ENCODE results near the gene TYK2. TPM values are rescaled to one million over a fixed set of nuclear protein-coding genes. Genes with fewer than 3 reads are reported as not detected.

The TYK2 gene
- total RNA-seq, 1 experiment from 2014 or later = 104 TPM

- Histone ChIP-seq H3K27ac (ENCODE audit: low read length) (no peak overlapping the region), H3K27me3 (ENCODE audit: control insufficient read depth, insufficient read depth, low read length) (no peaks in the 10 kb centered on the region), H3K4me1 (ENCODE audit: control insufficient read depth, insufficient read depth, low read length) (peaks cover under 1% of the 10 kb centered on the region; the same call in 1 of the 2 replicates), H3K36me3 (ENCODE audit: control insufficient read depth, insufficient read depth, low read length) (no peaks in the 10 kb centered on the region; the same call in 1 of the 2 replicates), H3K9me3 (ENCODE audit: control insufficient read depth, insufficient read depth, low read depth, low read length) (no peaks in the 10 kb centered on the region), H3K4me3 (ENCODE audit: low read depth in 2 of 2, low read length in 2 of 2) (no peak overlapping the region)
- no TSS peak for BruUV-seq (replicated peaks)
- intact Hi-C loops (cut with micrococcal nuclease; ENCODE audit: unreplicated experiment) (no loop called here), in situ Hi-C loops (cut with HindIII; ENCODE audit: low pct_unique_long_range_greater_than_20kb, low sequenced_read_pairs) (no loop called here)
- CTCF ChIA-PET = interaction anchor here (0.6 kb wide), 1 partner anchor 68 kb away, joined by 12 read pairs; no protein-coding TSS in a partner anchor
- TF ChIP-seq POLR2AphosphoS5 (IDR thresholded peaks at IDR 0.05; ENCODE audit: low read depth, low read length) (no peak), TCF7L2 (IDR thresholded peaks at IDR 0.05; ENCODE audit: low read depth, low read length) (no peak), REST (IDR thresholded peaks at IDR 0.05; ENCODE audit: insufficient read depth in 1 of 2, low read depth in 2 of 2, low read length in 1 of 2) (no peak), CTCF (IDR thresholded peaks at IDR 0.05) (no peak)
- POLR2A ChIA-PET = interaction anchor here (0.6 kb wide), 1 partner anchor 10 kb away, joined by 3 read pairs; no protein-coding TSS in a partner anchor
- DNase-seq (ENCODE audit: low read depth, low spot score) (no peak), ATAC-seq (no peak)
Observed at GRCh38 chr19:10321417-10321797, 59.0 kb downstream of the TYK2 start.

- no peak for DNase-seq (ENCODE audit: low read depth, low spot score)
- no peaks in the 10 kb centered on the region; the same call in 1 of the 2 replicates for H3K36me3 ChIP-seq (ENCODE audit: control insufficient read depth, insufficient read depth, low read length)
- no peaks in the 10 kb centered on the region for H3K27me3 ChIP-seq (ENCODE audit: control insufficient read depth, insufficient read depth, low read length)
- ChIA-PET CTCF (no interaction called here), POLR2A (interaction anchor here (0.6 kb wide), 1 partner anchor 9 kb away, joined by 3 read pairs; no protein-coding TSS in a partner anchor)
- H3K4me3 ChIP-seq (ENCODE audit: low read depth in 2 of 2, low read length in 2 of 2) = no peak overlapping the region
- in situ Hi-C loops (cut with HindIII; ENCODE audit: low pct_unique_long_range_greater_than_20kb, low sequenced_read_pairs) = no loop called here
- no peaks in the 10 kb centered on the region for H3K9me3 ChIP-seq (ENCODE audit: control insufficient read depth, insufficient read depth, low read depth, low read length)
- ATAC-seq = no peak
- TF ChIP-seq TCF7L2 (IDR thresholded peaks at IDR 0.05; ENCODE audit: low read depth, low read length) (no peak), CTCF (IDR thresholded peaks at IDR 0.05) (no peak), REST (IDR thresholded peaks at IDR 0.05; ENCODE audit: insufficient read depth in 1 of 2, low read depth in 2 of 2, low read length in 1 of 2) (no peak), POLR2AphosphoS5 (IDR thresholded peaks at IDR 0.05; ENCODE audit: low read depth, low read length) (no peak), SIN3A (IDR thresholded peaks at IDR 0.05; ENCODE audit: borderline replicate concordance, insufficient read depth, low read depth, low read length) (no peak)
- intact Hi-C loops (cut with micrococcal nuclease; ENCODE audit: unreplicated experiment) = no loop called here
- no peak overlapping the region for H3K27ac ChIP-seq (ENCODE audit: low read length)
- peaks cover 6% of the 10 kb centered on the region for H3K4me1 ChIP-seq (ENCODE audit: control insufficient read depth, insufficient read depth, low read length)
- no TSS peak for BruUV-seq (replicated peaks)
Observed at GRCh38 chr19:10320602-10321416, 59.6 kb downstream of the TYK2 start.
